Fibroblast of gingiva (primary cell): Measurements from ENCODE around the gene VN1R4.
"Not testable (repeated sequence)": the region's sequence is repeated elsewhere in the genome, so short reads cannot be mapped to it uniquely, and the experiment has no call there.

Experiments
- DNase-seq: peaks from one replicate; pipeline ENCODE4 v3.0.0-alpha.2; 2011; ENCODE audit warnings: low read depth

VN1R4 gene

GRCh38 chr19:53267623-53268022 is at the start of gene VN1R4:
TSS of gene VN1R4 (minus strand) at chr19:53267723. CDS start at chr19:53267665, 58 bp downstream.
- DNase-seq: not testable (repeated sequence)

GRCh38 chr19:53311897-53312296 is 44.4 kb upstream of the VN1R4 start:
- DNase-seq: no peak

GRCh38 chr19:53311044-53311443 is 43.5 kb upstream of the VN1R4 start:
- no peak for DNase-seq

- no peak for DNase-seq
Observed at GRCh38 chr19:53308339-53308811, 40.9 kb upstream of the VN1R4 start.

GRCh38 chr19:53301341-53301740 is 33.8 kb upstream of the VN1R4 start:
- not testable (repeated sequence) for DNase-seq

GRCh38 chr19:53294786-53295441 is 27.4 kb upstream of the VN1R4 start:
- no peak for DNase-seq

GRCh38 chr19:53290758-53291549 is 23.4 kb upstream of the VN1R4 start:
- DNase-seq: no peak

- DNase-seq: no peak
Observed at GRCh38 chr19:53285087-53285486, 17.6 kb upstream of the VN1R4 start.

GRCh38 chr19:53281947-53282346 is 14.4 kb upstream of the VN1R4 start:
- DNase-seq: not testable (repeated sequence)

- DNase-seq: no peak
Observed at GRCh38 chr19:53275480-53275879, 8.0 kb upstream of the VN1R4 start.

GRCh38 chr19:53272044-53272443 is 4.5 kb upstream of the VN1R4 start:
- no peak for DNase-seq

- not testable (repeated sequence) for DNase-seq
Observed at GRCh38 chr19:53269861-53270260, 2.3 kb upstream of the VN1R4 start.

GRCh38 chr19:53257715-53258342 is 9.7 kb downstream of the VN1R4 start, which contains the start of gene VN1R2:
TSS of gene VN1R2 (plus strand) at chr19:53258292. CDS start at chr19:53258376, 84 bp downstream.
- DNase-seq: not testable (repeated sequence)

GRCh38 chr19:53254411-53255341 is 12.8 kb downstream of the VN1R4 start, which contains the start of gene ZNF677:
TSS of gene ZNF677 (minus strand) at chr19:53254873. CDS start at chr19:53251550, 3,323 bp downstream.
- peak; percentile 91 for DNase-seq

- DNase-seq: no peak
Observed at GRCh38 chr19:53246498-53246897, 21.0 kb downstream of the VN1R4 start.

- no peak for DNase-seq
Observed at GRCh38 chr19:53237114-53237777, 30.3 kb downstream of the VN1R4 start.

- no peak for DNase-seq
Observed at GRCh38 chr19:53224606-53225005, 42.9 kb downstream of the VN1R4 start.

GRCh38 chr19:53222716-53223115 is 44.8 kb downstream of the VN1R4 start:
- DNase-seq: not testable (repeated sequence)
